Effector memory CD8-positive, alpha-beta T cell (primary cell): ENCODE data around the gene EP400.

Experiments
- ATAC-seq: fragments of 150-1000 bp; cut with Tn5 transposase; replicated peaks from 2 replicates; pipeline ENCODE4 v1.10.0; 2021; ENCODE audit warnings: mild to moderate bottlenecking, moderate library complexity
- DNase-seq, 3 experiments: peaks; one replicate each; pipeline ENCODE4 v3.0.0; 2021
- H3K27ac Mint-ChIP-seq, 2 donors: one replicate each; pipeline ENCODE4 v1.8.0; 2022; ENCODE audit warnings: mild to moderate bottlenecking in 2 of 2, mixed read lengths in 2 of 2, moderate library complexity in 2 of 2
- H3K27me3 Mint-ChIP-seq, 2 donors: one replicate each; pipeline ENCODE4 v1.8.0; 2022; ENCODE audit warnings: mixed read lengths in 2 of 2
- H3K36me3 Mint-ChIP-seq: one replicate; pipeline ENCODE4 v1.8.0; 2022; ENCODE audit warnings: mild to moderate bottlenecking, moderate library complexity, mixed read lengths; ENCODE audit not compliant: insufficient read depth
- H3K4me1 Mint-ChIP-seq, 2 donors: one replicate each; pipeline ENCODE4 v1.8.0; 2022; ENCODE audit warnings: low read depth in 2 of 2, mixed read lengths in 2 of 2
- H3K4me3 Mint-ChIP-seq, 2 donors: one replicate each; pipeline ENCODE4 v1.8.0; 2022; ENCODE audit warnings: mild to moderate bottlenecking in 2 of 2, mixed read lengths in 2 of 2, moderate library complexity in 2 of 2
- H3K9me3 Mint-ChIP-seq, 2 donors: one replicate each; pipeline ENCODE4 v1.8.0; 2022; ENCODE audit warnings: mixed read lengths in 2 of 2

EP400 gene

GRCh38 chr12:132053338-132054330, 103.9 kb downstream of the EP400 start:
- Mint-ChIP-seq H3K4me3 (no peak overlapping the region), H3K9me3 (no peaks in the 10 kb centered on the region), H3K36me3 (peaks cover 61% of the 10 kb centered on the region), H3K27ac (peak overlapping the region; percentile 67 to 89), H3K4me1 (peaks cover 0 to 11% of the 10 kb centered on the region in 2 donors), H3K27me3 (no peaks in the 10 kb centered on the region)
- no peak for DNase-seq
- ATAC-seq = no peak

DNA sequence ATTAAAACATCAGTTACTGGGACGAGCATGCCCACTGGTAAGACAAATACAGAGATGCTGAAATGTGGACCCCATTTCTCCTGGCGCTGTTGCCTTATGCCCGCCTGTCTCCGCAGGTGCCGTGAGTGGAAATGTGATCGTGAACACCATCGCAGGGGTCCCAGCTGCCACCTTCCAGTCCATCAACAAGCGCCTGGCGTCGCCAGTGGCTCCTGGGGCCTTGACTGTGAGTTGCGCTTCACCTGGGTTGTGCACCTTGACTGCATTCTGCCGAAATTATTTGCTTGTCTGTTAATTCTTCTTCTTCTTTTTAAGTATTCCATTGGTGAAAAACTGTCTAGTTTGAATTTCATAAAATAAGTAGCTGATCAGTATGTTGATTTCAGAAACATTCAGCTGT, 105.2 kb downstream of the EP400 start:
- peaks cover 3 to 7% of the 10 kb centered on the region in 2 donors for H3K4me1 Mint-ChIP-seq
- no peak for ATAC-seq

DNA sequence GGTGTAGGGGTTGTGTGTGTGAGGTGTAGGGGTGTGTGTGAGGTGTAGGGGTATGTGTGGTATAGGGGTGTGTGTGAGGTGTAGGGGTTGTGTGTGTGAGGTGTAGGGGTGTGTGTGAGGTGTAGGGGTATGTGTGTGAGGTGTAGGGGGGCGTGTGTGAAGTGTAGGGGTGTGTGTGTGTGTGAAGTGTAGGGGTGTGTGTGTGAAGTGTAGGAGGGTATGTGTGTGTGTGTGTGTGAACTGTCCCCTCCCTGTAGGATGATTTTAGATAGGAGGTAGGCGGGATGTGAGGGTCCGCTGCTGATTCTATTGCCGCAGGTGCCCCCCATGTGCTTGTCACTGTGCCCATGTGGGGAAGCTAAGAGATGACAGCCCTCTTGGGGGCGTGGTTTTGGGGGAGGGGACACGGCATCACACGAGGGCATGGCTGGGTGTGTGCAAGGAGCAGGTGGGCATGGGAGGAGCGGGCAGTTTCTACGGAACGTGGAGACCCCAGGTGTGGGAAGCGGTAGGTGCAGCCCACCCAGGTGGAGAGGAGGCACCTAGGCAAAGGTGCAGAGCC, 105.9 kb downstream of the EP400 start:
- peaks cover 58% of the 10 kb centered on the region for H3K36me3 Mint-ChIP-seq
- ATAC-seq (no peak), DNase-seq (no peak)
- no peak overlapping the region for H3K27ac Mint-ChIP-seq
- H3K4me1 Mint-ChIP-seq = peaks cover 3 to 5% of the 10 kb centered on the region in 2 donors
- no peaks in the 10 kb centered on the region for H3K27me3 Mint-ChIP-seq
- no peaks in the 10 kb centered on the region for H3K9me3 Mint-ChIP-seq
- no peak overlapping the region for H3K4me3 Mint-ChIP-seq

More for the DNA sequence above, 105.2 kb downstream of the EP400 start:
- DNase-seq = no peak
- peaks cover 58% of the 10 kb centered on the region for H3K36me3 Mint-ChIP-seq
- no peak overlapping the region for H3K4me3 Mint-ChIP-seq
- H3K27ac Mint-ChIP-seq = peak overlapping the region in 1 of 2 donors; percentile 89
- no peaks in the 10 kb centered on the region for H3K27me3 Mint-ChIP-seq
- no peaks in the 10 kb centered on the region for H3K9me3 Mint-ChIP-seq

GRCh38 chr12:132056320-132056719, 106.6 kb downstream of the EP400 start:
- DNase-seq = no peak
- ATAC-seq = no peak
- Mint-ChIP-seq H3K27ac (no peak overlapping the region), H3K36me3 (peaks cover 57% of the 10 kb centered on the region), H3K4me1 (peaks cover 3 to 4% of the 10 kb centered on the region in 2 donors), H3K4me3 (no peak overlapping the region), H3K9me3 (no peaks in the 10 kb centered on the region), H3K27me3 (no peaks in the 10 kb centered on the region)

DNA sequence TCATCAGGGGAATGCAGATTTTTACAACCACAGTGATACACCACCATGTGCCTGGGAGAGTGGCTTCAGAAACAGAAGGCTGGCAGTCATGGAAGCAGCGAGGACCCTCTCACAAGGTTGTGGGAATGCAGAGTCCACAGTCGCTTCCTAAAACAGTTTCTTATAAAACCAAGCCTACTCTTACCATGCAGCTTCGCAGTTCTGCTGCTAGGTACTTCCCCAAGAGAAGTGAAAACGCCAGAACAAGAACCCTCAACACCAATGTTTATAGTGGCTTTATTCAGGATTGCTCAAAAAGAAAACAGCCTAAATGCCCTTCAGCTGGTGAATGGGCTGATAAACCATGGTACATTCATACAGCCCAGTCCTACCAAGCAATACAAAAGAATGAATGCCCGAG, 107.2 kb downstream of the EP400 start:
- ATAC-seq = no peak
- Mint-ChIP-seq H3K36me3 (peaks cover 57% of the 10 kb centered on the region), H3K27ac (no peak overlapping the region), H3K27me3 (no peaks in the 10 kb centered on the region), H3K4me1 (peaks cover 3 to 4% of the 10 kb centered on the region in 2 donors), H3K4me3 (no peak overlapping the region), H3K9me3 (no peaks in the 10 kb centered on the region)
- no peak for DNase-seq

DNA sequence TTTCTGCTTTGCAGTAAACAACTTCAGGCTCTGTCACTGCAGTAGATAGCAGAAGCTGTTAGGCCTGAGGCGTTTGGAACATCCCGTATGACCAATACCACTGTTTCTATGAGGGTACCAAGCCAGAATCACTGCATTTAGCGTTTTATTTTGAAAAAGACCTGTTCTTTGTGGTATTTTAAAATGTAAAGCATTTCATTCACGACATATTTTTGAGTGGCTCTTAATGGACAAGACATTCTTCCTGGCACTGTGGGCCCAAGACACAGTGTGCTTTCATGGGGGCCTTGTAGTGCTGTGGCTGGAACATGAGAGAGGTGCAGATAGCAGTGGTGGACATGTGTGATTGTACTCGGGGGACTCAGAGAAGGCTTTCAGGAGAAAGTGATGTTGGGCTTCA, 107.9 kb downstream of the EP400 start:
- Mint-ChIP-seq H3K4me1 (peaks cover 3 to 4% of the 10 kb centered on the region in 2 donors), H3K4me3 (no peak overlapping the region), H3K9me3 (no peaks in the 10 kb centered on the region), H3K27ac (peak overlapping the region in 1 of 2 donors; percentile 20), H3K27me3 (no peaks in the 10 kb centered on the region), H3K36me3 (peaks cover 60% of the 10 kb centered on the region)
- ATAC-seq (no peak), DNase-seq (no peak)

DNA sequence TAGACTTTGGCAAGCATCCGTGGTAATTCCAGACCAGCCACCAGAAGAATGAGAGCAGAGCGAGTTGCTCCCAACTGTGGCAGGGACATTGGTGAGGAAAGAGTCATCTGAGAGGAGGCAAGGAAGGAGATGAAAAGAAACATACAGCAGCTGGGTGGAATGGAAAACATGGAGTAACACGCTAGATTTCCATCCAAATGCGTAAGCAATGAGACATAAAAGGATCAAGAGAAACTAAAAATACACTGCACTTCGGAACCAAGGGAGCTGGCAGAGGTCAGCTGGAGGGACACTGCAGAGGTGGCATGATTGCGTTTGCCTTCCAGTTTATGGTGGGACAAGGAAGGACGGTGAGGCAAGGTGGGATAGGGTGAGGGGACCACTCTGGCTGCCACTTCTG, 111.5 kb downstream of the EP400 start:
- no peak for ATAC-seq
- H3K4me3 Mint-ChIP-seq = no peak overlapping the region
- H3K27me3 Mint-ChIP-seq = no peaks in the 10 kb centered on the region
- DNase-seq = no peak
- peaks cover 10 to 14% of the 10 kb centered on the region in 2 donors for H3K4me1 Mint-ChIP-seq
- H3K36me3 Mint-ChIP-seq = peaks cover 47% of the 10 kb centered on the region
- H3K9me3 Mint-ChIP-seq = no peaks in the 10 kb centered on the region
- H3K27ac Mint-ChIP-seq = peak overlapping the region; percentile 67 to 70

DNA sequence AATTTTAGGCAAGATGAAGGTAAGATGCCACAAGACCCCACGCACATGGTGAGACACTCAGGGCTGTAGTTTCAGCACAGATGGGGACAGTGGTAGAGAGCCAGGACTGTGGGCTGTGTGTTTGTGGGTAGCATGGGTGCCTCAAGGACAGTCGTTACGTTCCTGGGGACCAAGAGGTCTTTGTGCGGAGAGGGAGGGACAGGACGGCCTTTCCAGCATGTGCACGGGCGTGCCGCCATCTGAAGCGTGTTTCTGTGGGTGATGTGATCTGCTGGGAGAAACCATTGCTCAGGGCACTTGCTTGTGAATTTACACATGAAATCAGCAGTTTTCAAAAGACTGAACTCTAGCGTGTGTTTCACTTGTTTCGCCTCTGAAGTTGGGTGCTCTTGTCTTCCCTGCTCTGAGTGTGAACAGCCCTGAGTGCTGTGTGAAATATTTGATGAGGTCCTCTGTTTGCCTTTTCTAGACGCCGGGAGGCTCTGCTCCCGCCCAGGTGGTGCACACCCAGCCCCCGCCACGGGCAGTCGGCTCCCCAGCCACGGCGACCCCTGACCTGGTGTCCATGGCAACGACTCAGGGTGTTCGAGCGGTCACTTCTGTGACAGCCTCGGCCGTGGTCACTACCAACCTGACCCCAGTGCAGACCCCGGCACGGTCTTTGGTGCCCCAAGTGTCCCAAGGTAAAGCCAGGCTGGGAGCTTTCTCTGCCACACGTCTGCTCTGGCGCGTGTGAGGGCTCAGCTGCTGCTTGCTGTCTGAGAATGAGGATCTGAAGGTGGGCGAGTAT, 112.1 kb downstream of the EP400 start:
- H3K27me3 Mint-ChIP-seq = no peaks in the 10 kb centered on the region
- no peak overlapping the region for H3K4me3 Mint-ChIP-seq
- peak overlapping the region; percentile 67 to 81 for H3K27ac Mint-ChIP-seq
- H3K9me3 Mint-ChIP-seq = no peaks in the 10 kb centered on the region
- peaks cover 44% of the 10 kb centered on the region for H3K36me3 Mint-ChIP-seq
- ATAC-seq (no peak), DNase-seq (no peak)
- peaks cover 17 to 18% of the 10 kb centered on the region in 2 donors for H3K4me1 Mint-ChIP-seq

GRCh38 chr12:132062481-132062880, 112.7 kb downstream of the EP400 start:
- Mint-ChIP-seq H3K4me1 (peaks cover 19% of the 10 kb centered on the region in 2 donors), H3K4me3 (no peak overlapping the region), H3K27me3 (no peaks in the 10 kb centered on the region), H3K36me3 (peaks cover 47% of the 10 kb centered on the region), H3K9me3 (no peaks in the 10 kb centered on the region), H3K27ac (peak overlapping the region in 1 of 2 donors; percentile 81)
- DNase-seq = no peak
- no peak for ATAC-seq

- Mint-ChIP-seq H3K27me3 (no peaks in the 10 kb centered on the region), H3K4me3 (no peak overlapping the region), H3K27ac (peak overlapping the region; percentile 38 to 81), H3K4me1 (peaks cover 19% of the 10 kb centered on the region in 2 donors), H3K36me3 (peaks cover 50% of the 10 kb centered on the region), H3K9me3 (no peaks in the 10 kb centered on the region)
- DNase-seq (no peak), ATAC-seq (no peak)
These were observed 113.7 kb downstream of the EP400 start for GRCh38 chr12:132063491-132063890.

GRCh38 chr12:132064631-132065030, 114.9 kb downstream of the EP400 start:
- no peaks in the 10 kb centered on the region for H3K9me3 Mint-ChIP-seq
- no peak overlapping the region for H3K4me3 Mint-ChIP-seq
- no peak for DNase-seq
- H3K27ac Mint-ChIP-seq = peak overlapping the region; percentile 38 to 88
- no peak for ATAC-seq
- peaks cover 15 to 19% of the 10 kb centered on the region in 2 donors for H3K4me1 Mint-ChIP-seq
- no peaks in the 10 kb centered on the region for H3K27me3 Mint-ChIP-seq
- peaks cover 43% of the 10 kb centered on the region for H3K36me3 Mint-ChIP-seq

DNA sequence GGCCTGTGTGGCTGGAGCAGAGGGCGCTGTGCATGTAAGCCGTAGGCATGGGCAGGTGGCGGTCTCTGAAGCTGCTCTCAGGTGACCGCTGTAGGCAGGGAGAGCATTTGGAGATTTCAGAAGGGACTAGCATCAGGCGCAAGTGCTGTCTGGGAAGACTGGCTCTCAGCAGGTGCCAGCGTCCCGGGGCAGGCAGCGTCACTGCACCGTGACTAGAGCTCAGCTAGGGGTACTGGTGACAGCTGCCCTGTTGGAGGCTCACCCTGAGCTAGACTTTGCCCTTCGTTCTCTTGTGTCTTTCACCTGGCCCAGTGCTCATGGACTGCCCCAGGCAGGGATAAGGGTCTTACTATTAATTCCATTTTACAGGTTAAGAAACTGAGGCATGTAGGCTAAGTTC, 115.5 kb downstream of the EP400 start:
- Mint-ChIP-seq H3K4me3 (no peak overlapping the region), H3K36me3 (peaks cover 42% of the 10 kb centered on the region), H3K27me3 (no peaks in the 10 kb centered on the region), H3K4me1 (peaks cover 15 to 19% of the 10 kb centered on the region in 2 donors), H3K27ac (peak overlapping the region in 1 of 2 donors; percentile 88), H3K9me3 (no peaks in the 10 kb centered on the region)
- ATAC-seq (no peak), DNase-seq (no peak)

DNA sequence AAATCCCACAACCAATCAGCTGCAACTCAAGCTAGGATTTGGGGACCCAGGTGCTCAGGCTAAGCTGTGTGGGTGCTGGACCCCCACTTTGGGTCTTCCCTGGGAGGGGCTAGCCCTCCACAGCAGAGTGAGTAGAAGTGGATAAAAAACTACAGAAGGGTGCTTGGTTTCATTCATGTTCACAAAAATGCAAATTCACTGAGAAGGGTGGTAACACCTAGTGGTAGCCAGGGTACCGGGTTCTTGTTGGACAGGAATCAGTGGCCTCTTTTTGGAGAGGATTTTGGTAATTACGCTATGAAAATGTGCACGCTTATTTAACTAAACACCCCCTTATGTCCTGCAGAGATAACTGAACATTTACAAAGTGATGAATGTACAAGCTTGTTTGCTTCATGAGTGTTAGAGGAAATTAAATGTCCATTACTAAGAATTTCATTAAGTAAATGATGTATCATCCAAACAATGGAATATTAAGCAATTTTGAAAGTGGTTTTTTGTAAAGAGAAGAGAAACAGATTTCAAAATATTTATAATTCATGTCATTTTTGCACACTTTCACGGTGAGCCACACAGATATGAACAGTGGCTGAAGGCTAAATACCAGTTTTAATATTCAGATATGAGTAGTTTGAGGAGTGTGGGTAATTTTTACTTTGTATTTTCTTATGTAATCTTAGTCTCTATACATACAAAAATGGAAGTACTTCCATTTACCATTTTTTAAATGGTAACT, 116.0 kb downstream of the EP400 start:
- H3K4me1 Mint-ChIP-seq = peaks cover 15 to 19% of the 10 kb centered on the region in 2 donors

More for the DNA sequence above, 116.0 kb downstream of the EP400 start:
- Mint-ChIP-seq H3K36me3 (peaks cover 40% of the 10 kb centered on the region), H3K9me3 (no peaks in the 10 kb centered on the region), H3K27me3 (no peaks in the 10 kb centered on the region), H3K27ac (peak overlapping the region; percentile 88 to 89), H3K4me3 (peak overlapping the region; percentile 67 to 74)
- ATAC-seq (peak; percentile 7), DNase-seq (no peak)
